Body of pancreas (tissue), 4 donors: Measurements from ENCODE around the gene UBE2L6. TPM values are rescaled to one million over a fixed set of nuclear protein-coding genes. Genes with fewer than 3 reads are reported as not detected.

Experiments
- ATAC-seq: fragments of 150-250 bp; one replicate; pipeline ENCODE4 v1.9.1; 2016
- DNase-seq, 4 donors: peaks; one replicate each; pipeline ENCODE4 v3.0.0-alpha.2; 2019
- H3K27ac ChIP-seq, 4 donors: fragments of 200-600 bp; sonication (generic); 1 replicate in 3 of 4; 2 replicates in 1 of 4; pipeline versions ENCODE4 v1.5.1 to v1.6.1; 2016 to 2019; ENCODE audit warnings: mild to moderate bottlenecking in 1 of 4, mixed read lengths in 1 of 4, moderate library complexity in 1 of 4
- H3K27me3 ChIP-seq, 2 donors: fragments of 200-600 bp; sonication (generic); one replicate each; pipeline ENCODE4 v1.6.0; 2016; ENCODE audit warnings: mild to moderate bottlenecking in 1 of 2
- H3K36me3 ChIP-seq, 2 donors: fragments of 200-600 bp; sonication (generic); replicated peaks in 1 of 2; 2 replicates each; pipeline ENCODE4 v1.5.1; 2016; ENCODE audit warnings: low read depth in 2 of 2; ENCODE audit not compliant: insufficient read depth in 1 of 2
- H3K4me1 ChIP-seq: fragments of 200-600 bp; sonication (generic); one replicate; pipeline ENCODE4 v1.6.0; 2016
- H3K4me3 ChIP-seq, 2 donors: fragments of 200-600 bp; sonication (generic); 1 replicate in 1 of 2; 2 replicates in 1 of 2; pipeline ENCODE4 v1.5.1; 2016 to 2019
- H3K9me3 ChIP-seq, 3 donors: fragments of 200-600 bp; sonication (generic); 1 replicate in 2 of 3; 2 replicates in 1 of 3; pipeline ENCODE4 v1.5.1; 2016
- POLR2A ChIP-seq, 3 donors: fragments of 450-650 bp; IDR thresholded peaks; one replicate each; pipeline ENCODE4 v1.6.1; 2016; ENCODE audit warnings: antibody characterized with exemption in 3 of 3, mild to moderate bottlenecking in 2 of 3
- WGBS, 2 donors: methylation state at CpG; one replicate each; pipeline ENCODE4 v1.1.5; 2017; 5-methylcytosine and 5-hydroxymethylcytosine counted together
- intact Hi-C: fragments of 100-400 bp; cut with DNase I; formaldehyde crosslinking; loops from one replicate; pipeline ENCODE4 v1.15.1; 2023
- total RNA-seq, 2 donors: library from RNA; depleted of rRNA; stranded (reverse); fragments of >200 nt; gene quantifications; one replicate each; pipeline ENCODE4 v1.1.0, GENCODE V29; 2016
- TF ChIP-seq, protein P1 (sequence below), 7 experiments: fragments of 450-650 bp in 4 of 7; fragments of 200-600 bp in 3 of 7; sonication (generic) in 3 of 7; IDR thresholded peaks; one replicate each; pipeline ENCODE4 v1.5.1; 2016 to 2019; ENCODE audit warnings: antibody characterized with exemption in 7 of 7

UBE2L6 gene
- total RNA-seq, 2 donors from 2014 or later: 7.9 to 17.4 TPM

DNA sequence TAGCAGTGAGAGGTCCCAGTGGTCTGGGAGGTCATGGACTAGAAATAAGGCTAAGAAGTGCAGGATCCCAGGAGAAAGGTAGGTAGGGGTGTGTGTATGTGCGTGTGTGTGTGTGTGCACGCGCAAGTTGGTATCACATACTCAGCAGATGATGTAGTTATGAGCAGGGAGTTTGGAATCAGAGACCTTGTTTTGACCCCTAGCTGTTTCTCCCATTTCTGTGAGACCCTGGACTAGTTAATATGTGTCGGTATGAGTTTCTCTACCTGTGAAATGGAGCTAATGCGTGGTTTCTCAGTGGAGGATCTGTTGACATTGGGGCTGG lies 31.3 kb upstream of the UBE2L6 start:
- intact Hi-C loops: no loop called here
- DNase-seq (no peak), ATAC-seq (no peak)
- no peaks in the 10 kb centered on the region for H3K36me3 ChIP-seq
- WGBS, 2 donors: 51 to 60% methylated on average over 5 of the region's 5 CpGs
- H3K27ac ChIP-seq: peak overlapping the region; percentile 72 to 89 (median 82)
- H3K4me3 ChIP-seq: no peak overlapping the region
- TF ChIP-seq, protein P1, sequence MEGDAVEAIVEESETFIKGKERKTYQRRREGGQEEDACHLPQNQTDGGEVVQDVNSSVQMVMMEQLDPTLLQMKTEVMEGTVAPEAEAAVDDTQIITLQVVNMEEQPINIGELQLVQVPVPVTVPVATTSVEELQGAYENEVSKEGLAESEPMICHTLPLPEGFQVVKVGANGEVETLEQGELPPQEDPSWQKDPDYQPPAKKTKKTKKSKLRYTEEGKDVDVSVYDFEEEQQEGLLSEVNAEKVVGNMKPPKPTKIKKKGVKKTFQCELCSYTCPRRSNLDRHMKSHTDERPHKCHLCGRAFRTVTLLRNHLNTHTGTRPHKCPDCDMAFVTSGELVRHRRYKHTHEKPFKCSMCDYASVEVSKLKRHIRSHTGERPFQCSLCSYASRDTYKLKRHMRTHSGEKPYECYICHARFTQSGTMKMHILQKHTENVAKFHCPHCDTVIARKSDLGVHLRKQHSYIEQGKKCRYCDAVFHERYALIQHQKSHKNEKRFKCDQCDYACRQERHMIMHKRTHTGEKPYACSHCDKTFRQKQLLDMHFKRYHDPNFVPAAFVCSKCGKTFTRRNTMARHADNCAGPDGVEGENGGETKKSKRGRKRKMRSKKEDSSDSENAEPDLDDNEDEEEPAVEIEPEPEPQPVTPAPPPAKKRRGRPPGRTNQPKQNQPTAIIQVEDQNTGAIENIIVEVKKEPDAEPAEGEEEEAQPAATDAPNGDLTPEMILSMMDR (IDR thresholded peaks at IDR 0.05): no peak
- no peak for TF ChIP-seq POLR2A (IDR thresholded peaks at IDR 0.05)
- no peaks in the 10 kb centered on the region for H3K9me3 ChIP-seq
- H3K27me3 ChIP-seq: no peaks in the 10 kb centered on the region
- H3K4me1 ChIP-seq: peaks cover 18% of the 10 kb centered on the region

DNA sequence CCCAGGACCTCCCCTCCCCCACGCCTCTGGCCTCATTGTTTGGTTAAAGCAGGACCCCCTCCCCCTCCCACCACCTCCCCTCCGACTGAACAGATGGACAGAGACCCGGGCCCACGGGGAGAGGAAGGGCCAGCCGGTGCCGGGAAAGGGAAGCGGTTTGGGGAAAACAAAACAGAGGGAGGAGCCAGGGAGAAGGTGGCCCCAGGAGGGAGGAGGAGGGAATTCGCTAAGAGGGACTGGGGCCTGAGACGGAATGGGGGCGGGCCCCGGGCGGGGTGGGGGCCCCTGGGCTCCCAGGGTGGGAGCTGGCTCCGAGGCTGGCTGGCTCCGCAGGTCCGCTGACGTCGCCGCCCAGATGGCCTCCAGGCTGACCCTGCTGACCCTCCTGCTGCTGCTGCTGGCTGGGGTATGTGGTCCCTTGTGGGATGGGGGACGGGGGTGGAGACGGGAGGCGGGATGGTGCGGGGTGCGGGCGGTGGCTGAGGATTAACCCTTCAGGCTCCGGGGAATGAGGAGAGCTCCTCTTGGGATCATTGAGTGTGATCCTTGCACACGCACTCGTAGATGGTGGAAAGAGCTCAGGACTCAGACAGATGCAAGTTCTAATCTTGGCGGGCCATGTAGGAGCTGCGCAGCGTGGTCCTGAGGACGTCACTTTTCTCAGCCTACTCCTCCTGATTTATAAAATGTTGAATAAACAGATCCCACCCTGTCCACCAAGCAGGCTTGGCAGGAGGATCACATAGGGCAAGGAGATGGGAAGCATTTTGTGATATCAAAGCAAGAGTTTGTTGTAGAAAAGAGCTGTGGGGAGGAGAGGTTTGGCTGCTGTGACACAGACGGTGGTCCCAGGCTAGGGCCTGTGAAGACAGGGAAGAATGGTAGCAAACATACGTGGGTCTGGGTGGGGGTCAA lies 30.7 kb upstream of the UBE2L6 start:
- ATAC-seq: peak; percentile 85
- 6 to 7% methylated on average over 26 to 30 of the region's 33 CpGs for WGBS, 2 donors

DNA sequence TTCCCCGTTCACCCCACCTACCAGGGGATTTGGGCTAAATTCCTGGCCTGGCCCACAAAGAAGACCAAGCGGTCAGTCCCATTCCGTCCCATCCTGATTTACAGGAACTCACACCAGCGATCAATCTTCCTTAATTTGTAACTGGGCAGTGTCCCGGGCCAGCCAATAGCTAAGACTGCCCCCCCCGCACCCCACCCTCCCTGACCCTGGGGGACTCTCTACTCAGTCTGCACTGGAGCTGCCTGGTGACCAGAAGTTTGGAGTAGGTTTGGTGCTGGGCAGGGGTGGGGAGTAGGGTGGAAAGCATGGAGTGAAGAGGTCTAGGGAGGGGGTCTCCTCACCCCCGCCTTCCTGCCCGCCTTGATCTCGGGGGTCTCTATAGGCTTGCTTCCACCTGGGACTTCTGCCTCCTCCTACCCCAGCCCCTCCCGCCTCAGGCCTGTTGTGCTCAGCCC lies 30.0 kb upstream of the UBE2L6 start, which contains the start of gene SERPING1:
Gene SERPING1, plus strand, starts transcription at position 225 of the 455 bp plus-strand sequence. CDS start 586 bp downstream, outside the sequence.
- no peaks in the 10 kb centered on the region for H3K27me3 ChIP-seq
- peaks cover 18% of the 10 kb centered on the region for H3K4me1 ChIP-seq
- DNase-seq (peak; percentile 55 to 77 (median 62)), ATAC-seq (peak; percentile 81)
- peak within 1 kb of the TSS; percentile 5 to 42 for H3K4me3 ChIP-seq
- peak within 1 kb of the TSS; percentile 72 to 89 (median 82) for H3K27ac ChIP-seq
- TF ChIP-seq, protein P1 (IDR thresholded peaks at IDR 0.05): no peak
- peak in 2 of 3 donors; percentile 59 to 70 for TF ChIP-seq POLR2A (IDR thresholded peaks at IDR 0.05)
- H3K9me3 ChIP-seq: no peaks in the 10 kb centered on the region
- no peaks in the 10 kb centered on the region for H3K36me3 ChIP-seq
- 33% methylated on average over 9 to 10 of the region's 10 CpGs for WGBS, 2 donors
- intact Hi-C loops: no loop called here

More for the DNA sequence above, 30.7 kb upstream of the UBE2L6 start:
- H3K36me3 ChIP-seq: no peaks in the 10 kb centered on the region
- intact Hi-C loops: no loop called here
- DNase-seq: peak; percentile 61 to 72 (median 64)
- TF ChIP-seq, protein P1 (IDR thresholded peaks at IDR 0.05): no peak
- peak in 1 of 3 donors; percentile 8 for TF ChIP-seq POLR2A (IDR thresholded peaks at IDR 0.05)
- H3K9me3 ChIP-seq: no peaks in the 10 kb centered on the region
- peak overlapping the region; percentile 72 to 89 (median 82) for H3K27ac ChIP-seq
- H3K27me3 ChIP-seq: no peaks in the 10 kb centered on the region
- H3K4me1 ChIP-seq: peaks cover 18% of the 10 kb centered on the region
- H3K4me3 ChIP-seq: peak overlapping the region; percentile 5 to 42

DNA sequence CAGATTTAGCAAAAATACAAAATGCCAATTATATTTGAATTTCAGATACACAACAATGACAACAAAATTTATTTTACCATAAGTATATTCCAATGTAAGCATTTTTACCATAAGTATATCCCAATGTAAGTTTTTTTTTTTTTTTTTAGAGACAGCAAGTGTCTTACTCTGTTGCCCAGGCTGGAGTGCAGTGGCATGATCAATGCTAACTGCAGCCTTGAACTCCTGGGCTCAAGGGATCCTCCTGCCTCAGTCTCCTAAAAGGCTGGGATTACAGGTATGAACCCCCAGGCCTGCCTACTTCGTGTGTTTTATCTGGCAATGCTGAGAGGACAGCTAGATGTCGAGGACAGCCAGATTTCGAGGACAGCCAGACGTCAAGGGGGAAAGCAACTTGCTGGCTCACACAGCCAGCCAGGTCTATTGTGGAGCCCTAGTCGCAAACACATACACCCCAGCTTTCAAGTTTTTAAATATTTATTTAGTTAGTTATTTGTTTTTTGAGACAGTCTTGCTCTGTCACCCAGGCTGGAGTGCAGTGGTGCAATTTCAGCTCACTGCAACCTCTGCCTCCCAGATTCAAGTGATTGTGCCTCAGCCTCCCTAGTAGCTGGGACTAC lies 28.9 kb upstream of the UBE2L6 start:
- Histone ChIP-seq H3K27me3 (no peaks in the 10 kb centered on the region), H3K27ac (peak overlapping the region in 1 of 4 donors; percentile 89), H3K4me1 (peaks cover 18% of the 10 kb centered on the region), H3K9me3 (no peaks in the 10 kb centered on the region), H3K4me3 (no peak overlapping the region), H3K36me3 (no peaks in the 10 kb centered on the region)
- TF ChIP-seq, protein P1 (IDR thresholded peaks at IDR 0.05): no peak
- no peak for TF ChIP-seq POLR2A (IDR thresholded peaks at IDR 0.05)
- 71 to 80% methylated on average over 5 of the region's 5 CpGs for whole genome bisulfite sequencing, 2 donors
- ATAC-seq: no peak
- no peak for DNase-seq
- intact Hi-C loops: no loop called here
